GM12874 (cell line): ENCODE data around the gene MAFG.

ENCODE experiments used
- CTCF ChIP-seq: IDR thresholded peaks from 2 replicates; pipeline ENCODE4 v1.5.1; 2011; ENCODE audit warnings: low read depth, mild to moderate bottlenecking, control low read depth, low read length, moderate library complexity; ENCODE audit not compliant: insufficient read depth

The MAFG gene

GRCh38 chr17:81927653-81928543 lies at the start of gene MAFG:
MAFG (minus strand) TSS chr17:81927735; CDS start chr17:81923185, 4,550 bp downstream.
- peak; percentile 69 for TF ChIP-seq CTCF

- no peak for TF ChIP-seq CTCF
Observed at GRCh38 chr17:81976332-81977210, 49.0 kb upstream of the MAFG start.

DNA sequence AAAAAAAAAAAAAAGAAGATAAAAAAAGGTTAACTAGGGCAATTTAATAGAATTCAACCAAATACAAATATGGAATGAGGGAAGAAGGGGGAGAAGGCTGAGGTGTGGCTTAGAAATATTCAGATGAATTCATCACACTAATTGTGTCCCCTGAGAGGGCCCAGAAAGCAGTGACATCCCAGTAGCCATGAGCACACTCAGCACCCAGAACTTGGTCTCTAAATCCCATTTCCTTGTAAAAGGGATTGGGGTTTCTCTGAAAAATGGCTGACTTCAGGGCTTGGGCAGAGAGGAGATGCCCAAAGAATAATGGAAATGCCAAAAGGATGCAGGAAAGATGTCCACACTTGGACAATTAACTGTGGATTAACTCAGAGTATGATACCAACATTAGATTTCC lies 45.9 kb upstream of the MAFG start:
- no peak for TF ChIP-seq CTCF

DNA sequence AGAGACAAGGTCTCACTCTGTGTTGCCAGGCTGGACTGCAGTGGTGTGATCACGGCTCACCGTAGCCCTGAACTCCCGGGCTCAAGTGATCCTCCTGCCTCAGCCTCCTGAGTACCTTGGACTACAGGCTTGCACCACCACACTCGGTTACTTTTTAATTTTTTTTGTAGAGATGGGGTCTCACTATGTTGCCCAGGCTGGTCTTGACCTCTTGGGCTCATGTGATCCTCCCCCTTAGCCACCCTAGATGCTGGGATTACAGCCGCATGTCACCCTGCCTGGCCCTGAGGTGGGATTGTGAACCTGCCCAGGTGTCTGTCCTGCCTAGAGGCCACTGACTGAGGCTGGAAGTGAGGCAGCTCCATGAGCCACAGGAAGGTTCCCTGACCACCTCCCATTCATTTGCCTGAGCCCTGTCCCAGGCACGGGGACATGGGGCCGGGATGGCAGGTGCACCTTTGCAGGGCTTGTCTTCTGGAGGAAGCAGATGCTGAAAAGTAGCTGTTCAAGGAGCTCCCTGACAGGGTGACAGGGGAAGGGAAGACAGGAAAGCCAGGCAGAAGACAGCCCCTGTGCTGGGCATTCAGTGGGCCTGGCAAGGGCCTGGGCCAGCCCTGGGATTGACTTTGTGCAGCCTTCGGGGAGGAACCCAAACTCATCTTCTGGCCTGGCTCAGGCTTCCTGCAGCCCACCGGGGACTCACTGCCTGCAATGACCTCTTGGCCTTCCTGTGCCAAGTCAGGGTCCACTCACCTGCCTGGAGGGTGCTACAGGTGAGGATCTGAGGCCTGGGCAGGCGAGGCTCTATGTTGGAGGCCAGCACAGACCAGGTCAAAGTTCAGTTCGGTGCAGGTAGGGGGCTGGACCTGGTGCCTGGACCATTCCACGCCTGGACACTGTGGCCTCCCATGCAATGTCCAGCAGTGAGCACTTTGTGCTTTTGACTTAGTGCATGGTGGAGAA lies 41.6 kb upstream of the MAFG start:
- TF ChIP-seq CTCF: no peak

- no peak for TF ChIP-seq CTCF
Observed at GRCh38 chr17:81968396-81968745, 40.8 kb upstream of the MAFG start.

GRCh38 chr17:81967533-81968395 lies 40.2 kb upstream of the MAFG start:
- TF ChIP-seq CTCF: no peak
